Measurements from ENCODE around the gene FANCM.

- TF ChIP-seq POLR2AphosphoS5 (IDR thresholded peaks at IDR 0.05): no peak
- TF ChIP-seq, protein P1, sequence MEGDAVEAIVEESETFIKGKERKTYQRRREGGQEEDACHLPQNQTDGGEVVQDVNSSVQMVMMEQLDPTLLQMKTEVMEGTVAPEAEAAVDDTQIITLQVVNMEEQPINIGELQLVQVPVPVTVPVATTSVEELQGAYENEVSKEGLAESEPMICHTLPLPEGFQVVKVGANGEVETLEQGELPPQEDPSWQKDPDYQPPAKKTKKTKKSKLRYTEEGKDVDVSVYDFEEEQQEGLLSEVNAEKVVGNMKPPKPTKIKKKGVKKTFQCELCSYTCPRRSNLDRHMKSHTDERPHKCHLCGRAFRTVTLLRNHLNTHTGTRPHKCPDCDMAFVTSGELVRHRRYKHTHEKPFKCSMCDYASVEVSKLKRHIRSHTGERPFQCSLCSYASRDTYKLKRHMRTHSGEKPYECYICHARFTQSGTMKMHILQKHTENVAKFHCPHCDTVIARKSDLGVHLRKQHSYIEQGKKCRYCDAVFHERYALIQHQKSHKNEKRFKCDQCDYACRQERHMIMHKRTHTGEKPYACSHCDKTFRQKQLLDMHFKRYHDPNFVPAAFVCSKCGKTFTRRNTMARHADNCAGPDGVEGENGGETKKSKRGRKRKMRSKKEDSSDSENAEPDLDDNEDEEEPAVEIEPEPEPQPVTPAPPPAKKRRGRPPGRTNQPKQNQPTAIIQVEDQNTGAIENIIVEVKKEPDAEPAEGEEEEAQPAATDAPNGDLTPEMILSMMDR (IDR thresholded peaks at IDR 0.05): no peak
Observed at GRCh38 chr14:45156067-45156466, 20.3 kb downstream of the FANCM start.
